GM12874 (cell line): Measurements from ENCODE around the gene ANKFY1.

Source experiments
- CTCF ChIP-seq: IDR thresholded peaks from 2 replicates; pipeline ENCODE4 v1.5.1; 2011; ENCODE audit warnings: low read depth, mild to moderate bottlenecking, control low read depth, low read length, moderate library complexity; ENCODE audit not compliant: insufficient read depth

The ANKFY1 gene

GRCh38 chr17:4124999-4125398 is 138.8 kb downstream of the ANKFY1 start:
- TF ChIP-seq CTCF: no peak

GRCh38 chr17:4120332-4120731 is 143.4 kb downstream of the ANKFY1 start:
- no peak for TF ChIP-seq CTCF

- no peak for TF ChIP-seq CTCF
These were observed 144.5 kb downstream of the ANKFY1 start for GRCh38 chr17:4119299-4119698.

- no peak for TF ChIP-seq CTCF
These were observed 145.6 kb downstream of the ANKFY1 start for GRCh38 chr17:4118015-4118743.

GRCh38 chr17:4116516-4116915 is 147.3 kb downstream of the ANKFY1 start:
- no peak for TF ChIP-seq CTCF
